ENCODE results near the gene KCNMB3.

GRCh38 chr3:179227349-179227748 lies 23.6 kb downstream of the KCNMB3 start:
- TF ChIP-seq CBX5 (IDR thresholded peaks at IDR 0.05; ENCODE audit: low read depth, low read length) (no peak), EP300 (IDR thresholded peaks at IDR 0.05; ENCODE audit: borderline replicate concordance in 1 of 2, low read depth in 2 of 2, low read length in 2 of 2) (no peak), RFX5 (IDR thresholded peaks at IDR 0.05; ENCODE audit: borderline replicate concordance, low read depth, low read length) (no peak), ZNF274 (IDR thresholded peaks at IDR 0.05; ENCODE audit: borderline replicate concordance, extremely low read depth, low read length) (no peak), ASH2L (IDR thresholded peaks at IDR 0.05; ENCODE audit: low read length) (no peak), EGR1 (IDR thresholded peaks at IDR 0.05; ENCODE audit: borderline replicate concordance, low read depth, low read length) (no peak), SUZ12 (IDR thresholded peaks at IDR 0.05; ENCODE audit: low read length) (no peak)
- TF ChIP-seq, protein P1, sequence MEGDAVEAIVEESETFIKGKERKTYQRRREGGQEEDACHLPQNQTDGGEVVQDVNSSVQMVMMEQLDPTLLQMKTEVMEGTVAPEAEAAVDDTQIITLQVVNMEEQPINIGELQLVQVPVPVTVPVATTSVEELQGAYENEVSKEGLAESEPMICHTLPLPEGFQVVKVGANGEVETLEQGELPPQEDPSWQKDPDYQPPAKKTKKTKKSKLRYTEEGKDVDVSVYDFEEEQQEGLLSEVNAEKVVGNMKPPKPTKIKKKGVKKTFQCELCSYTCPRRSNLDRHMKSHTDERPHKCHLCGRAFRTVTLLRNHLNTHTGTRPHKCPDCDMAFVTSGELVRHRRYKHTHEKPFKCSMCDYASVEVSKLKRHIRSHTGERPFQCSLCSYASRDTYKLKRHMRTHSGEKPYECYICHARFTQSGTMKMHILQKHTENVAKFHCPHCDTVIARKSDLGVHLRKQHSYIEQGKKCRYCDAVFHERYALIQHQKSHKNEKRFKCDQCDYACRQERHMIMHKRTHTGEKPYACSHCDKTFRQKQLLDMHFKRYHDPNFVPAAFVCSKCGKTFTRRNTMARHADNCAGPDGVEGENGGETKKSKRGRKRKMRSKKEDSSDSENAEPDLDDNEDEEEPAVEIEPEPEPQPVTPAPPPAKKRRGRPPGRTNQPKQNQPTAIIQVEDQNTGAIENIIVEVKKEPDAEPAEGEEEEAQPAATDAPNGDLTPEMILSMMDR (IDR thresholded peaks at IDR 0.05; ENCODE audit: control extremely low read depth in 1 of 3, insufficient read depth in 1 of 3, low read depth in 1 of 3, low read length in 3 of 3), result no peak
